Measurements from ENCODE around the gene GNAS-AS1.
A peak's percentile ranks its signal among the peaks of the same experiment; 100 is the strongest.

The GNAS-AS1 gene

GRCh38 chr20:58892141-58892931 is 41.6 kb upstream of the GNAS-AS1 start:
- Histone ChIP-seq H3K9me3 (ENCODE audit: control insufficient read depth, low read length) (no peaks in the 10 kb centered on the region), H3K4me1 (ENCODE audit: control insufficient read depth, insufficient read depth, low read length) (peaks cover 44% of the 10 kb centered on the region), H3K27me3 (replicated peaks; ENCODE audit: control insufficient read depth, insufficient read depth, low read length) (no peaks in the 10 kb centered on the region), H3K36me3 (ENCODE audit: control insufficient read depth, insufficient read depth, low read length, severe bottlenecking) (peaks cover 9% of the 10 kb centered on the region), H3K9ac (ENCODE audit: low read length) (peak overlapping the region; percentile 94), H3K4me3 (ENCODE audit: low read length) (peak overlapping the region; percentile 87)
- DNase-seq (ENCODE audit: low read depth): peak; percentile 87

DNA sequence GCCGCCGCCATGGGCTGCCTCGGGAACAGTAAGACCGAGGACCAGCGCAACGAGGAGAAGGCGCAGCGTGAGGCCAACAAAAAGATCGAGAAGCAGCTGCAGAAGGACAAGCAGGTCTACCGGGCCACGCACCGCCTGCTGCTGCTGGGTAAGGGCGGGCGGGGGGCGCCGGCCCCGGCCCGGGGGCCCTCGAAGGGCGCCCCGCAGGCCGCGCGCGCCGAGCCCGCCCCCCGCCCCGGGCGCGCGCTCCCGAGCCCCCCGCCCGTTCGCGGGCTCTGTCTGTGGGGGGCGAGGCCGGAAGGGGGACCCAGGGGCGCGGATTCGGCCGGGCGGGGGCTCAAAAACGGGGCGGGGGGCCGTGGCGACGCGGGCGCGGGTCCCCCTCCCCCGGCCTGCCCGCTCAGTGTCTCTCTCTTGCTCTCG is 41.0 kb upstream of the GNAS-AS1 start:
- H3K9me3 ChIP-seq (ENCODE audit: control insufficient read depth, low read length): no peaks in the 10 kb centered on the region
- H3K4me3 ChIP-seq (ENCODE audit: low read length): peak overlapping the region; percentile 87
- no peaks in the 10 kb centered on the region for H3K27me3 ChIP-seq (replicated peaks; ENCODE audit: control insufficient read depth, insufficient read depth, low read length)
- H3K9ac ChIP-seq (ENCODE audit: low read length): peak overlapping the region; percentile 94
- peaks cover 5% of the 10 kb centered on the region for H3K36me3 ChIP-seq (ENCODE audit: control insufficient read depth, insufficient read depth, low read length, severe bottlenecking)
- H3K4me1 ChIP-seq (ENCODE audit: control insufficient read depth, insufficient read depth, low read length): peaks cover 39% of the 10 kb centered on the region
- no peak for DNase-seq (ENCODE audit: low read depth)

DNA sequence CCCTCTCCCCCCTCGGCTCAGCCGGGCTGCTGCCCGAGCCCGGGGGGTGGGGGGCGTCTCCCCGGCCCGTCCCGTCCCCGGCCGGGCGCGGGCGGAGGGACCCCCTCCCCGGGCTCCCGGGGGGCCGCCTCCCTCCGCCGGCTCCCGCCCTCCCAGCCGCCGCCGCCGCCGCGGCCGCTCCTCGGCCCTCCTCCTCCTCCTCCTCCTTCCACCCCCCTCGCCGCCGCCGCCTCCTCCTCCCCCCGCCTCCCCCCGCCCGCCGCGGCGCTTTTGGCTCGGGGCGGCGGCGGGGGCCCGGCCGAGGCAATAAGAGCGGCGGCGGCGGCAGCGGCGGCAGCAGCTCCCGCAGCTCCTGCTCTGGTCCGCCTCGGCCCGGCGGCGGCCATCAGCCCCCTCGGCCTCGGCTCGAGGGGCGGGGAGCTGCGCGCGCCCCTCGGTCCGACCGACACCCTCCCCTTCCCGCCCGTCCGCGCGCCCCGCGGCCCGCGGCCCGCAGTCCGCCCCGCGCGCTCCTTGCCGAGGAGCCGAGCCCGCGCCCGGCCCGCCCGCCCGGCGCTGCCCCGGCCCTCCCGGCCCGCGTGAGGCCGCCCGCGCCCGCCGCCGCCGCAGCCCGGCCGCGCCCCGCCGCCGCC is 40.5 kb upstream of the GNAS-AS1 start:
- H3K4me3 ChIP-seq (ENCODE audit: low read length): peak overlapping the region; percentile 84
- peak overlapping the region; percentile 89 for H3K9ac ChIP-seq (ENCODE audit: low read length)
- H3K27me3 ChIP-seq (replicated peaks; ENCODE audit: control insufficient read depth, insufficient read depth, low read length): no peaks in the 10 kb centered on the region
- DNase-seq (ENCODE audit: low read depth): peak; percentile 93
- peaks cover 33% of the 10 kb centered on the region for H3K4me1 ChIP-seq (ENCODE audit: control insufficient read depth, insufficient read depth, low read length)
- no peaks in the 10 kb centered on the region for H3K9me3 ChIP-seq (ENCODE audit: control insufficient read depth, low read length)
- H3K36me3 ChIP-seq (ENCODE audit: control insufficient read depth, insufficient read depth, low read length, severe bottlenecking): peaks cover 1% of the 10 kb centered on the region

DNA sequence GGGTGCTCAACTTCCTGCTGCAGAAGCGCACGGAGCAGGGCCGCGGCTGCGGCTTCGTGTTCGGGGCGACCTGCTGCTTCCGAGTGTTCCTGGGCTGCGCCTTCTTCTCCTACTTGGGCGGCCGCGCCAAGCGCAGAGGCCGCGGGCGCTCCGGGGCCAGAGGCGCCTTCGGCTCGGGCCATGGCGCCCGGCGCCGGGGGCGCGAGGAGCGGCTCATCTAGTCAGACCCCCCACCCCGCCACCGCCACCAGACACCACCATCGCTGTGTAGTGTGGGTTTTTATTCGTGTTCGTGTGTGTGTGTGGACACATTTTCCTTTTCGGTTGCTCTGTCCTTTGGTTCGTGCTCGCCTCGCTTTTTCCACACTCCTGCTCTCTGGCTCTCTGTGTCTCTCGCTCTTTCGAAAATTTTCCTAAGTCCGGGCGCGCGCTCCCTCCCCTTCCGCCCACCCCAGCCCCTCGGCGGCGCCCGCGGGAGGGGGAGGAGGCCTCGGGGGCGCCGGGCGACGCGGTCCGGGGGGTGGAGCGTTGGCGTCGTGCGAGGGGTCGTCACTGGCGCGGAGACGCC is 39.9 kb upstream of the GNAS-AS1 start:
- peak; percentile 95 for DNase-seq (ENCODE audit: low read depth)

DNA sequence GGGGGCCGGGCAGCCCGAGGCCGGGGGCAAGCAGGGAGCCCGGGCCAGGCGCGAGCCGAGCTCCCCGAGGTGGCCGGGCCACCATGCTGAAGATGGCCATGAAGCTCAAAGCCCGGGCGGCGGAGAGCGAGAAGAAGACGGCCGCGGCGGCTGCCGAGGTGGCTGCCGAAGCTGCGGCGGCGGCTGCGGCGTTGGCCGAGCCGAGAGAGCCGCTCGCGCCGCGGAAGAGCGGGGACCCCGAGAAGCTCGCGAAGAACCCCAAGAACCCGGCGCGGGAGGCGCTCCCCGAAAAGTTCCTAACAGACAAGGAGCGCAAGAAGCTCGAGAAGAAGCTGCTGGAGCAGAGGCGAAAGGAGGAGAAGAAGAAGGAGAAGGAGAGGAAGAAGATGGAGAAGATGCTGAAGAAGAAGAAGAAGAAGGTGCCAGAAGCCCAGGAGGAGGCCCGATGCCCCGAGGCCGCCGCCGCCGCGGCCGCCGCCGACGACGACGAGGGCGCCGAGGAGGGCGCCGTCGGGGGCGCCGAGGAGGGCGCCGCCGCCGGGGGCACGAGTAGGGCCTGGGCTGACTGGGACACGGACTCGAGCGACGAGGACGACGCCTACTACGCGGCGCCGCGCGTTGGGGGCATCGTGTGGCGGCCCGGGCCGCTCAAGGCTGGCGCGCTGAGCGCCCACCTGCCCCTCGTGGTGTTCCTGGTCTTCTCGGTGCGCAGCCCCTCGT is 39.3 kb upstream of the GNAS-AS1 start:
- Histone ChIP-seq H3K27me3 (replicated peaks; ENCODE audit: control insufficient read depth, insufficient read depth, low read length) (no peaks in the 10 kb centered on the region), H3K9me3 (ENCODE audit: control insufficient read depth, low read length) (peaks cover 9% of the 10 kb centered on the region), H3K36me3 (ENCODE audit: control insufficient read depth, insufficient read depth, low read length, severe bottlenecking) (no peaks in the 10 kb centered on the region), H3K4me3 (ENCODE audit: low read length) (peak overlapping the region; percentile 84), H3K9ac (ENCODE audit: low read length) (peak overlapping the region; percentile 89), H3K4me1 (ENCODE audit: control insufficient read depth, insufficient read depth, low read length) (peaks cover 21% of the 10 kb centered on the region)
- DNase-seq (ENCODE audit: low read depth): peak; percentile 31

More for the DNA sequence above, 39.9 kb upstream of the GNAS-AS1 start:
- H3K9ac ChIP-seq (ENCODE audit: low read length): peak overlapping the region; percentile 89
- peaks cover 27% of the 10 kb centered on the region for H3K4me1 ChIP-seq (ENCODE audit: control insufficient read depth, insufficient read depth, low read length)
- H3K36me3 ChIP-seq (ENCODE audit: control insufficient read depth, insufficient read depth, low read length, severe bottlenecking): no peaks in the 10 kb centered on the region
- peak overlapping the region; percentile 84 for H3K4me3 ChIP-seq (ENCODE audit: low read length)
- no peaks in the 10 kb centered on the region for H3K27me3 ChIP-seq (replicated peaks; ENCODE audit: control insufficient read depth, insufficient read depth, low read length)
- peaks cover 2% of the 10 kb centered on the region for H3K9me3 ChIP-seq (ENCODE audit: control insufficient read depth, low read length)

GRCh38 chr20:58889334-58889760 is 38.6 kb upstream of the GNAS-AS1 start:
- H3K9me3 ChIP-seq (ENCODE audit: control insufficient read depth, low read length): peaks cover 10% of the 10 kb centered on the region
- H3K4me3 ChIP-seq (ENCODE audit: low read length): peak overlapping the region; percentile 84
- DNase-seq (ENCODE audit: low read depth): no peak
- H3K9ac ChIP-seq (ENCODE audit: low read length): peak overlapping the region; percentile 89
- H3K36me3 ChIP-seq (ENCODE audit: control insufficient read depth, insufficient read depth, low read length, severe bottlenecking): no peaks in the 10 kb centered on the region
- H3K4me1 ChIP-seq (ENCODE audit: control insufficient read depth, insufficient read depth, low read length): peaks cover 15% of the 10 kb centered on the region
- no peaks in the 10 kb centered on the region for H3K27me3 ChIP-seq (replicated peaks; ENCODE audit: control insufficient read depth, insufficient read depth, low read length)

- H3K36me3 ChIP-seq (ENCODE audit: control insufficient read depth, insufficient read depth, low read length, severe bottlenecking): no peaks in the 10 kb centered on the region
- DNase-seq (ENCODE audit: low read depth): peak; percentile 80
- H3K9me3 ChIP-seq (ENCODE audit: control insufficient read depth, low read length): peaks cover 10% of the 10 kb centered on the region
- H3K27me3 ChIP-seq (replicated peaks; ENCODE audit: control insufficient read depth, insufficient read depth, low read length): no peaks in the 10 kb centered on the region
- peaks cover 9% of the 10 kb centered on the region for H3K4me1 ChIP-seq (ENCODE audit: control insufficient read depth, insufficient read depth, low read length)
- peak overlapping the region; percentile 89 for H3K9ac ChIP-seq (ENCODE audit: low read length)
- H3K4me3 ChIP-seq (ENCODE audit: low read length): peak overlapping the region; percentile 87
These were observed 38.0 kb upstream of the GNAS-AS1 start for GRCh38 chr20:58888521-58889333.

DNA sequence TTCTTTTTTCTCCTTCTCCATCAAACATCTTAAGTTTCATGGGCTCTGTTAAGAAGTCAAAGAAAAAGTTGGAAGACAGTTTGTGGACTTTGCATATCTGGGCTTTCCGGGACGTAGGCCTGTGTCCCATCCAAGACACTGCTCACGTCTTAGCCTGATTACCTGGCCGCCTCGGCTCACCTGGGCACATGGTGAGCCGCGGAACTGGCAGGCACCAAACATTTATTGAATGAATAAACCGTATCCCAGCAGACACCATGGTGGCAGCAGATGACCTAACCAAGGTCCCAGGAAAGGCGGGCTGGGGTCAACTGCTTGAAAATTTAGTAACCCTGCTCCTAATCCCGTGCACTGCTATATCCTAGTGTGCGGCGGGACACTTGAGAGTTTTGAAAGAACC is 37.4 kb upstream of the GNAS-AS1 start:
- DNase-seq (ENCODE audit: low read depth): no peak
- Histone ChIP-seq H3K27me3 (replicated peaks; ENCODE audit: control insufficient read depth, insufficient read depth, low read length) (no peaks in the 10 kb centered on the region), H3K4me1 (ENCODE audit: control insufficient read depth, insufficient read depth, low read length) (peaks cover 3% of the 10 kb centered on the region), H3K36me3 (ENCODE audit: control insufficient read depth, insufficient read depth, low read length, severe bottlenecking) (no peaks in the 10 kb centered on the region), H3K4me3 (ENCODE audit: low read length) (peak overlapping the region; percentile 87), H3K9ac (ENCODE audit: low read length) (peak overlapping the region; percentile 85), H3K9me3 (ENCODE audit: control insufficient read depth, low read length) (peaks cover 10% of the 10 kb centered on the region)

GRCh38 chr20:58886546-58886945 is 35.8 kb upstream of the GNAS-AS1 start:
- Histone ChIP-seq H3K27me3 (replicated peaks; ENCODE audit: control insufficient read depth, insufficient read depth, low read length) (no peaks in the 10 kb centered on the region), H3K4me1 (ENCODE audit: control insufficient read depth, insufficient read depth, low read length) (peaks cover 3% of the 10 kb centered on the region), H3K4me3 (ENCODE audit: low read length) (no peak overlapping the region), H3K36me3 (ENCODE audit: control insufficient read depth, insufficient read depth, low read length, severe bottlenecking) (no peaks in the 10 kb centered on the region), H3K9me3 (ENCODE audit: control insufficient read depth, low read length) (peaks cover 10% of the 10 kb centered on the region), H3K9ac (ENCODE audit: low read length) (no peak overlapping the region)
- DNase-seq (ENCODE audit: low read depth): no peak

GRCh38 chr20:58884966-58885365 is 34.3 kb upstream of the GNAS-AS1 start:
- H3K27me3 ChIP-seq (replicated peaks; ENCODE audit: control insufficient read depth, insufficient read depth, low read length): no peaks in the 10 kb centered on the region
- peaks cover 3% of the 10 kb centered on the region for H3K4me1 ChIP-seq (ENCODE audit: control insufficient read depth, insufficient read depth, low read length)
- no peak for DNase-seq (ENCODE audit: low read depth)
- H3K36me3 ChIP-seq (ENCODE audit: control insufficient read depth, insufficient read depth, low read length, severe bottlenecking): no peaks in the 10 kb centered on the region
- H3K9ac ChIP-seq (ENCODE audit: low read length): no peak overlapping the region
- H3K9me3 ChIP-seq (ENCODE audit: control insufficient read depth, low read length): peaks cover 10% of the 10 kb centered on the region
- H3K4me3 ChIP-seq (ENCODE audit: low read length): no peak overlapping the region
